Breast epithelium (tissue), 3 donors: Measurements from ENCODE around the gene NEDD4L.

Experiments used
- CTCF ChIP-seq, 3 donors: fragments of 450-650 bp; IDR thresholded peaks; one replicate each; pipeline ENCODE4 v1.5.1; 2016 to 2017; ENCODE audit warnings: antibody characterized with exemption in 3 of 3, mild to moderate bottlenecking in 3 of 3, moderate library complexity in 3 of 3
- POLR2A ChIP-seq: fragments of 450-650 bp; IDR thresholded peaks from one replicate; pipeline ENCODE4 v1.6.1; 2016; ENCODE audit warnings: antibody characterized with exemption, mild to moderate bottlenecking, moderate library complexity
- POLR2AphosphoS5 ChIP-seq, 3 donors: sonication (generic); formaldehyde crosslinking; IDR thresholded peaks; one replicate each; pipeline ENCODE4 v1.6.1; 2017; ENCODE audit warnings: antibody characterized with exemption in 3 of 3

GRCh38 chr18:58088691-58089065 lies 44.7 kb downstream of the NEDD4L start:
- TF ChIP-seq CTCF (IDR thresholded peaks at IDR 0.05) = no peak
- TF ChIP-seq POLR2A = no peak
- no peak for TF ChIP-seq POLR2AphosphoS5 (IDR thresholded peaks at IDR 0.05)
